Peyer's patch (tissue), 4 donors: ENCODE data around the gene SMG1. TPM values are rescaled to one million over a fixed set of nuclear protein-coding genes. Genes with fewer than 3 reads are reported as not detected.
"Not testable (repeated sequence)": the region's sequence is repeated elsewhere in the genome, so short reads cannot be mapped to it uniquely, and the experiment has no call there.

ENCODE experiments used
- DNase-seq, 3 donors: peaks; one replicate each; pipeline ENCODE4 v3.0.0-alpha.2; 2017 to 2019
- H3K27ac ChIP-seq, 4 donors: fragments of 200-600 bp; sonication (generic); one replicate each; pipeline ENCODE4 v1.5.1; 2016 to 2019
- H3K27me3 ChIP-seq, 2 donors: fragments of 200-600 bp; sonication (generic); one replicate each; pipeline ENCODE4 v1.5.1; 2019
- H3K36me3 ChIP-seq, 3 donors: fragments of 200-600 bp; sonication (generic); one replicate each; pipeline ENCODE4 v1.5.1; 2016 to 2019
- H3K4me1 ChIP-seq, 4 donors: fragments of 200-600 bp; sonication (generic); one replicate each; pipeline ENCODE4 v1.5.1; 2016 to 2019
- H3K4me3 ChIP-seq, 4 donors: fragments of 200-600 bp; sonication (generic); 1 replicate in 3 of 4; 2 replicates in 1 of 4; pipeline ENCODE4 v1.5.1; 2016 to 2019; ENCODE audit warnings: mild to moderate bottlenecking in 1 of 4
- H3K9me3 ChIP-seq, 4 donors: fragments of 200-600 bp; sonication (generic); one replicate each; pipeline ENCODE4 v1.5.1; 2016 to 2019; ENCODE audit warnings: mild to moderate bottlenecking in 1 of 4
- POLR2A ChIP-seq, 2 donors: fragments of 450-650 bp; IDR thresholded peaks; one replicate each; pipeline ENCODE4 v1.5.1; 2017; ENCODE audit warnings: antibody characterized with exemption in 2 of 2, mild to moderate bottlenecking in 2 of 2, moderate library complexity in 2 of 2
- total RNA-seq, 4 donors: library from RNA; depleted of rRNA; stranded (reverse); fragments of >200 nt; gene quantifications; one replicate each; pipeline ENCODE4 v1.1.0, GENCODE V29; 2016
- TF ChIP-seq, protein P1 (sequence below), 6 experiments: fragments of 450-650 bp in 4 of 6; fragments of 200-600 bp in 2 of 6; sonication (generic) in 1 of 6; IDR thresholded peaks; one replicate each; pipeline ENCODE4 v1.5.1; 2017 to 2019; ENCODE audit warnings: antibody characterized with exemption in 6 of 6, mild to moderate bottlenecking in 3 of 6, moderate library complexity in 1 of 6

The SMG1 gene
- total RNA-seq, 4 donors from 2014 or later, result 129 to 157 (median 137) TPM

DNA sequence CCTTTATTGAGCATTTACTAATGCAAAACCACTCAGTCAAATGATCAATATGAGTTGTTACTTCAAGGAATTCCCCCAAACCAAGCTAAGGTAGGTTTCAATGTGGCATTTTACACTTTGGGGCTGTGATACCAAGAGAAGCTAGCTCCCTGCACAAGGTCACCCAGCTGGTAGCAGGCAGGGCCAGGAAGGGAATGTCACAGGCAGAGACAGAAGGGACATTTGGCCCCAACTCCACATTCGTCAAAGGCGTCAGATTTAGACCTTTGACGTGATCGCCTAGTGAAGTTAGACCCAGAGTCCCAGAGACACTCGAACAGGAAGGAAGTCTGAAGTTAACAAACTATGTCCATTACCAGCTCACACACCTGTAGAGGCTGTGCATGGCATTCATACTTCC is 5.5 kb upstream of the SMG1 start:
- H3K27ac ChIP-seq, result no peak overlapping the region
- no peaks in the 10 kb centered on the region for H3K9me3 ChIP-seq
- no peak overlapping the region for H3K4me3 ChIP-seq
- DNase-seq, result no peak
- H3K36me3 ChIP-seq, result no peaks in the 10 kb centered on the region
- no peaks in the 10 kb centered on the region for H3K27me3 ChIP-seq
- TF ChIP-seq POLR2A (IDR thresholded peaks at IDR 0.05), result no peak
- TF ChIP-seq, protein P1, sequence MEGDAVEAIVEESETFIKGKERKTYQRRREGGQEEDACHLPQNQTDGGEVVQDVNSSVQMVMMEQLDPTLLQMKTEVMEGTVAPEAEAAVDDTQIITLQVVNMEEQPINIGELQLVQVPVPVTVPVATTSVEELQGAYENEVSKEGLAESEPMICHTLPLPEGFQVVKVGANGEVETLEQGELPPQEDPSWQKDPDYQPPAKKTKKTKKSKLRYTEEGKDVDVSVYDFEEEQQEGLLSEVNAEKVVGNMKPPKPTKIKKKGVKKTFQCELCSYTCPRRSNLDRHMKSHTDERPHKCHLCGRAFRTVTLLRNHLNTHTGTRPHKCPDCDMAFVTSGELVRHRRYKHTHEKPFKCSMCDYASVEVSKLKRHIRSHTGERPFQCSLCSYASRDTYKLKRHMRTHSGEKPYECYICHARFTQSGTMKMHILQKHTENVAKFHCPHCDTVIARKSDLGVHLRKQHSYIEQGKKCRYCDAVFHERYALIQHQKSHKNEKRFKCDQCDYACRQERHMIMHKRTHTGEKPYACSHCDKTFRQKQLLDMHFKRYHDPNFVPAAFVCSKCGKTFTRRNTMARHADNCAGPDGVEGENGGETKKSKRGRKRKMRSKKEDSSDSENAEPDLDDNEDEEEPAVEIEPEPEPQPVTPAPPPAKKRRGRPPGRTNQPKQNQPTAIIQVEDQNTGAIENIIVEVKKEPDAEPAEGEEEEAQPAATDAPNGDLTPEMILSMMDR (IDR thresholded peaks at IDR 0.05), result no peak
- peaks cover 0 to 6% (median 0%) of the 10 kb centered on the region in 4 donors for H3K4me1 ChIP-seq

DNA sequence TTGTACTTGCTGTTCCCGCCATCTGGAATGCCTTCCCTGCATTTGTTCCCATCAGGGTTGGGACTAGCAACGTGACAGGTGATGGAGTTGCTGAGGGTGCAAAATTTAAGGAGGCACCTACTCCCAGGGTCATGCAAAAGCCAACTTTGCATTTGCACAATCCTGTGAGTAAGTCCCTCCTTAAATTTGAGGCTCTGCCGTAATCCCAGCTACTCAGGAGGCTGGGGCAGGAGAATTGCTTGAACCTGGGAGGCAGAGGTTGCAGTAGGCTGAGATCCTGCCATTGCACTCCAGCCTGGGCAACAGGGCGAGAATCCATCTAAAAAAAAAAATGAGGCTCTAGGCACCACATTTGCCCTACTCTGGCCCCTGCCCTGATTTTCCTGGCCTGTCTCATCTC is 3.9 kb upstream of the SMG1 start:
- not testable (repeated sequence) for H3K27me3 ChIP-seq, H3K27ac ChIP-seq, H3K9me3 ChIP-seq, H3K4me1 ChIP-seq, H3K36me3 ChIP-seq, H3K4me3 ChIP-seq, DNase-seq

DNA sequence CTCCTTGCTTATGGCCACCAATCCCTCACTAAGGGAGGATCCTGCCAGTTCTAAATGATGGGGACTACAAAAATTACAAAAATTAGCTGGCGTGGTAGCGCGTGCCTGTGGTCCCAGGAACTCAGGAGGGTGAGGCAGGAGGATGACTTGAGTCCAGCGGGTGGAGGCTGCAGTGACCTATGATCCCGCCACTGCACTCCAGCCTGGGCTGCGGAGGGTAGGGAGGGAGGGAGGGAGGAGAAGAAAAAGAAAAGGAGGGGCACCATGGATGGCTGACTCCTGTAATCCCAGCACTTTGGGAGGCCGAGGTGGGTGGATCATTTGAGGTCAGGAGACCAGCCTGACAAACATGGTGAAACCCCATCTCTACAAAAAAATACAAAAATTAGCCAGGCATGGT is 1.9 kb upstream of the SMG1 start:
- H3K9me3 ChIP-seq, H3K36me3 ChIP-seq, H3K27ac ChIP-seq, H3K4me1 ChIP-seq, H3K27me3 ChIP-seq, DNase-seq, H3K4me3 ChIP-seq: not testable (repeated sequence)

DNA sequence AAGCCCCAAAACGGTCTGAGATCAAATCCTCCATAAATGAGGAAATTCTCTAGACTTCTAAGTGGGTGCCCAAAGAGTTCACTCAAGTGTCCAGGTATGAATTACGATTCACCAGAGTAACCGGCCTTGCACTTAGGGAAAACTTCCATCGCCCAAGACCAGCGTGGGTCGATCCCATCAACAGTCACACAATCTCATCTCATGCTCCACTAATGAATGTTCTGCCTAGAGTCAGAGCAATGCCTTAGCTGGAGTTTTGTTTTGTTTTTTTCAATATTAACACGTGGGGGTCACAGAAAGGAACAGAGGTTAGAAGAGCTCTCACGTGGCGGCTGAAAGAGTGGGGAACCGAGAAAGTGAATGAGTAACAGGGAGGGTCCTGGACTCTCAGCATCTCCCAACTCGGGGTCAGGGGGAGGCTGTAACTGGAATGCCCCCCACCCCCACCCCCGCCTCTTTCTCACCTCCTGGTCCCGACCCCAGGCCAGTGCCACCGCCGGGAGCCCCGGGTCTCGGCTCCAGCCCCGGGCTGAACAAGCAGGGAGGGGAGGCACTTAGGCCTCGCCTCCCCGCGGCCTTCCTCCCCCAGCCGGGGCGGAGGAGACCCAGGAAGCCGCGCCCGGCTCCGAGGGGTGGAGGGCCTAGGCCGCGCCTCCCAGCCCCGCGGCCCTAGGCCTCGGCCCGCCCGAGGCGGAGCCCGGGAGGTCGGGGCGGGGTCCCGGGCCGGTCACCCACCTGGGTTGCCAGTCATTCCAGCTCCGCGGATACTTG is 808 bp downstream of the SMG1 start:
- H3K36me3 ChIP-seq, H3K27me3 ChIP-seq, H3K9me3 ChIP-seq, H3K4me1 ChIP-seq: not testable (repeated sequence)
- Histone ChIP-seq H3K27ac (peak overlapping the region; percentile 93 to 97 (median 94)), H3K4me3 (peak overlapping the region; percentile 65 to 84 (median 72))
- peak; percentile 46 to 78 (median 76) for DNase-seq

DNA sequence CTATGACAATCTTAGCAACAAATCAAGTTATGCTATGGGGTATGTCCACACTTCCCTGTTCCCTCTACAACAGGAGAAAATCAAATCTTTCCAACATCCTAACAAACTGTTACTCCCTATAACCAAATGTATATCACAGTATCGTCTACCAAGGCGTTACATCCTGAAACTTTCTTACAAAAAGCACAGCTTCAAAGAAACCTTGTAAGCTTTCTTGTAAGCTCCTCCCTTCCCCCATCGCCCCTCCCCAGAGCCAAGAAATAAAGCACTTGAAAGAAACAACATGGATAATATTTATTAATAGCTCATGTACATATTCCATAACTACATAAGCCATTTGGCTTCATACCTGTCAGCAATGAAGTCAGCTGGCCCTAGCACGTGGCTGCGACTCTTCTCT is 2.3 kb downstream of the SMG1 start:
- not testable (repeated sequence) for DNase-seq, H3K4me1 ChIP-seq, H3K27ac ChIP-seq, H3K9me3 ChIP-seq, H3K36me3 ChIP-seq, H3K27me3 ChIP-seq
- H3K4me3 ChIP-seq, result peak overlapping the region in 1 of 4 donors; percentile 65

DNA sequence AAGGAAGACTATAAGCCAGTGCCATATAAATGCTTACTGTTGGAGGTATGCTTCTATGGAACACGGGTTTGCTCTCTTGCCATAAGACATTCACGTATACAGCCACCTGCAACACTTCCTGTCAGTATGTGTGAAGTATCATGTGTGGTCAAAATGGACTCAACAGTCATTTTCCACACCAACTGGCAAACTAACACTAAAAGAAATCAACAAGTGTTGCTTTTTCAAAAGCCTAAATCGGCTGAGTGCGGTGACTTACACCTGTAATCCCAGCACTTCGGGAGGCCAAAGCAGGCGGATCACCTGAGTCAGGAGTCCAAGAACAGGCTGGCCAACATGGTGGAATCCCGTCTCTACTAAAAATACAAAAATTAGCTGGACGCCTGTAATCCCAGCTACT is 3.1 kb downstream of the SMG1 start:
- not testable (repeated sequence) for H3K4me3 ChIP-seq, DNase-seq, H3K36me3 ChIP-seq, H3K9me3 ChIP-seq, H3K4me1 ChIP-seq, H3K27me3 ChIP-seq, H3K27ac ChIP-seq

DNA sequence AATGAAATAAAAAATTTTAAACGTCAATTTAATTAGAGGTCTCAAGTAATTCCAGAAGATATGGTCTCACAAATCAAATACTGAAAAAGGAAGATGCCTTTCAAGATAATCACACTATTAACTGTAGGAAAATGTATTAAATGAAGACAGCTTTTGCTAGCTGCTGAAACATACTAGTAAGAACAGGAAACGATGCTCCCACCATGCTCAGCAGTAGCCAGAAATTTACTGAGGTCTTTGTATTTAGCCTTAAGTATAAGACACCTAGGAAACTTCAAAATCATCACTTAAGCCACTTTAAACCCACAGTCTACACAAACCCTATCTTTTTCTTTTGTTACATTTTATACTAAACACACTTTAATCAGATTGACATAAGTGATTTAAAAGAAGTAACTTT is 16.6 kb downstream of the SMG1 start:
- H3K36me3 ChIP-seq, result not testable (repeated sequence)

DNA sequence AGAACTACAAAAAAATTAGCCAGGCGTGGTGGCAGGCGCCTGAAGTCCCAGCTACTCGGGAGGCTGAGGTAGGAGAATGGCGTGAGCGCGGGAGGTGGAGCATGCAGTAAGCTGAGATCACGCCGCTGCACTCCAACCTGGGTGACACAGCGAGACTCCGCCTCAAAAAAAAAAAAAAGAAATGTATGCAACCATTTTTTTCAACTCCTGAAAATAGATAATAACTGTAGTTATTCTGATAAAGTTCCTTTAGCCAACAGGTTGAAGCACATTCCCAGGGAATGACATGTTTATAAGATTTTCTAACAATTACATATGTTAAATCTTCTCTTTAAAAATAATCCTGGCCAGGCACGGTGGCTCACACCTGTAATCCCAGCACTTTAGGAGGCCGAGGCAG is 17.5 kb downstream of the SMG1 start:
- not testable (repeated sequence) for DNase-seq, H3K4me1 ChIP-seq, H3K9me3 ChIP-seq, H3K27me3 ChIP-seq, H3K27ac ChIP-seq, H3K36me3 ChIP-seq, H3K4me3 ChIP-seq

More for the DNA sequence above, 16.6 kb downstream of the SMG1 start:
- not testable (repeated sequence) for DNase-seq, H3K4me1 ChIP-seq, H3K27ac ChIP-seq, H3K4me3 ChIP-seq, H3K9me3 ChIP-seq, H3K27me3 ChIP-seq

DNA sequence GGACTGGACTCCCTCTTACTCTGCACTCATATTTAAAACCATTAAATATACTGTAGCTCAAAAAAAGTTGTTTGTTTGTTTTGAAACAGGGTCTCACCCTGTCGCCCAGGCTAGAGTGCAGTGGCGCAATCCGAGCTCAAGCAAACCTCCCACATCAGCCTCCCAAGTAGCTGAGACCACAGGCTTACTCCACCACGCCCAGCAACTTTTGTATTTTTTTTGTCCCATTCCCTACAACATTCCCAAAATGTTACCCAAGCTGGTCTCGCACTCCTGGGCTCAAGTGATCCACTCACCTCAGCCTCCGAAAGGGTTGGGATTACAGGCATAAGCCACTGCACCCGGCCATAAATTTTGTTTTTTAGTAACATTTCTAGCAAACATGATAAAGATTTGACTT is 23.4 kb downstream of the SMG1 start:
- H3K9me3 ChIP-seq, DNase-seq, H3K27me3 ChIP-seq, H3K4me3 ChIP-seq, H3K4me1 ChIP-seq, H3K27ac ChIP-seq, H3K36me3 ChIP-seq: not testable (repeated sequence)

DNA sequence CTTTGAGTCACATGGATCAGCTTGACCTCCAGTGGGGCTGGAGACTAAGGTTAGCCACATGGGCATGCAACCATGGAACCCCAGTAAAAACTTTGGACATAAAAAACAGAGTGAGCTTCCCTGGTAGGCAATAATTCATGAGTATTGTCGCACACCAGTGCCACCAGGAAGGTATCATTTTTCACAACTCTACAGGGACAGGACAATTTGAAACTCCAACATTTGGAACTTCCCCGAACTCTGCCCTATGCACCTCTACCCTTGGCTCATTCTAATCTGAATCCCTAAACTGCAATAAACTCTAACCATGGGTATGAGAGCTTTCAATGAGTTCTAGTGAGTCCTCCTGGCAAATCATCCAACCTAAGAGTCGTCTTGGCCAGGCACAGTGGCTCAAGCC is 24.2 kb downstream of the SMG1 start:
- not testable (repeated sequence) for DNase-seq, H3K4me3 ChIP-seq

DNA sequence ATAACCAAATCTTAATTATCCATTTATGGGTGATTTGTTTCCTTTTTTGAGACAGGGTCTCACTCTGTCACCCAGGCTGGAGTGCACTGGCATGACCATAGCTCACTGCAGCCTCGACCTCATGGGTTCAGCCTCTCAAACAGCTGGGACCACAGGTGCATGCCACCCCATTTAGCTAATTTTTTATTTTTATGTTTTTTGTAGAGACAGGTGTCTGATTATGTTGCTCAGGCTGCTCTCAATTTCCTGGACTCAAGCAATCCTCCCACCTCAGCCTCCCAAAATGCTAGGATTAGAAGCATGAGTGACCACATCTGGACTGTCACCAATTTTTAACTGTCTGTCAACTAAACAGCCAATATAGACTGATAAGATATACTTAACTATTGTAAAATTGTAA is 25.0 kb downstream of the SMG1 start:
- not testable (repeated sequence) for H3K27me3 ChIP-seq, H3K27ac ChIP-seq, H3K4me3 ChIP-seq, DNase-seq, H3K9me3 ChIP-seq, H3K4me1 ChIP-seq, H3K36me3 ChIP-seq

More for the DNA sequence above, 24.2 kb downstream of the SMG1 start:
- H3K9me3 ChIP-seq, H3K36me3 ChIP-seq, H3K27ac ChIP-seq, H3K4me1 ChIP-seq, H3K27me3 ChIP-seq: not testable (repeated sequence)

DNA sequence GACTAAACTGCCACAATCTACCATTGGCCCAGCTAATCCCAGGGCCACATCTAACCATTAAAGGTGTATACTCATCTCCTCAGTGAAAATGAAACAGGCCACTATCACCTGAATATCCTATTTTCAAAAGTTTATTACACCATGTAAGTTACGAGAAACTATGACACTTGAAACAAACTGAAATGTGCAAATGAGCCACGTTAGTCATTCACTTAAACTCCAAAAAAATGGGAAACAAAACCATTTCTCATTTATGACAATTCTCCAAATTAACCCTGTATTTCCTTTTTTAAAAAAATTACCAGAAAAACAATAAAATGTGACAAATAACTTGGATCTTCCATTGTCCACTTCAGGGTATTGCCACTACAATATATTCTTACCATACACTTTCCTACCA is 41.8 kb downstream of the SMG1 start:
- peaks cover 0 to 53% (median 0%) of the 10 kb centered on the region in 3 donors for H3K36me3 ChIP-seq
- not testable (repeated sequence) for H3K9me3 ChIP-seq, H3K27me3 ChIP-seq, DNase-seq, H3K4me1 ChIP-seq, H3K27ac ChIP-seq, H3K4me3 ChIP-seq

DNA sequence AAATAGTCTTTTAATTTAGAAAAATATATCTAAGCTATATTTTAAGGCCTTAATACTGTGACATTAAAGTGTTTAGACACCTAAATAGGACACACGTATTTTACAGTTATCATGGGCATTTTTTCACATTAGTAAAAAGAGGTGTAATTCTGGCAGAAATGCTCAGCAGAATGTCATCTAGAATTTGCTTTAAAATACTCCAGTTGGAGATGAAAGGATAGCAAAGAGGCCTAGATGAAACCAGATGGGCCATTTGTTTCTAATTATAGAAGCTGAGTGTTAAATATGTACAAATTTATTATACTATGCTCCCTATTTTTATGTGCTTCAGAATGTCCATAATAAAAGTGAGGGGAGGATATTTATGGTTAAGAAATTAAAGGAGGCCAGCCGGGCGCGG is 48.5 kb downstream of the SMG1 start:
- H3K4me3 ChIP-seq, H3K27me3 ChIP-seq, H3K4me1 ChIP-seq, DNase-seq, H3K27ac ChIP-seq, H3K9me3 ChIP-seq: not testable (repeated sequence)
- H3K36me3 ChIP-seq, result peaks cover 0 to 60% (median 0%) of the 10 kb centered on the region in 3 donors

DNA sequence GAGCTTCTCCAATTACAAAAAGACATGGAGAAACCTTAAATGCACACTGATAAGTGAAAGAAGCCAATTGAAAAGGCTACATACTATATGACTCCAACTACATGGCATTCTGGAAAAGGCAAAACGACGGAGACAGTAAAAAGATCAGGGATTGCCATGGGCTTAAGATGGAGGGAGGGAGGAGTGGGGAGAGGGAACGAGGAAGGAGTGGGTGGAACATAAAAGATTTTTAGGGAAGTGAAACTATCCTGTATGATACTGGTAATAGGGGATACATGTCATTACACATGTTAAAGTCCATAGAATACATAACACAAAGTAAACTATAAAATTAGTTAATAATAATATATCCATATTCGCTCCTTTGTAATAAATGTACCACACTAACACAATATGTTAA is 48.9 kb downstream of the SMG1 start:
- DNase-seq, H3K9me3 ChIP-seq, H3K4me1 ChIP-seq, H3K27ac ChIP-seq, H3K4me3 ChIP-seq, H3K27me3 ChIP-seq: not testable (repeated sequence)
- H3K36me3 ChIP-seq, result peaks cover 0 to 56% (median 0%) of the 10 kb centered on the region in 3 donors

DNA sequence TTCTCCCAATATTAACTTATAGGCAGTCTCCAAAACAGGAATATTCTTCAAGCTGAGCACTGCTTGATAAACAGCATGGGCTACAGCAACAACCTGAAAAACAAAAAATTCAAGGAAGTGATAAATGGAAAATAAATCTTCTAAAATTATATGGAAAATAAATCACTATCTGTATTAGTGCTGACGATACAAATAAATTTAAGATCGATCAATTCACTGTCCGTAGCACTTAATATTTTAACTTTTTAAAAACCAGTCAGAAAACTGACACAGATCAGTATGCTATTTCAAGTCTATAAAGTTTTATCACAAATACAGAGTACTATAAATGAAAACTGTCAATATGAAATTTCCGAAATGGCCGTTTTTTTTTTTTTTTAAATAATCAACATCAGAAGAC is 49.9 kb downstream of the SMG1 start:
- H3K4me1 ChIP-seq, result not testable (repeated sequence)
- peaks cover 0 to 54% (median 0%) of the 10 kb centered on the region in 3 donors for H3K36me3 ChIP-seq

More for the DNA sequence above, 49.9 kb downstream of the SMG1 start:
- H3K9me3 ChIP-seq, DNase-seq, H3K4me3 ChIP-seq, H3K27ac ChIP-seq, H3K27me3 ChIP-seq: not testable (repeated sequence)
